GM18867 (cell line): ENCODE measurements around the gene SUSD6.
"Not testable (repeated sequence)": the region's sequence is repeated elsewhere in the genome, so short reads cannot be mapped to it uniquely, and the experiment has no call there.

ENCODE experiments used
- ATAC-seq: cut with Tn5 transposase; IDR thresholded peaks from one replicate; pipeline ENCODE4 v1.9.1; 2021; ENCODE audit warnings: mild to moderate bottlenecking, moderate library complexity; ENCODE audit not compliant: unreplicated experiment

SUSD6 gene

GRCh38 chr14:69710378-69710777 is 99.0 kb downstream of the SUSD6 start:
- ATAC-seq = no peak

GRCh38 chr14:69711065-69711464 is 99.7 kb downstream of the SUSD6 start:
- no peak for ATAC-seq

GRCh38 chr14:69711477-69711876 is 100.1 kb downstream of the SUSD6 start:
- no peak for ATAC-seq

GRCh38 chr14:69711881-69712560 is 100.6 kb downstream of the SUSD6 start:
- ATAC-seq = no peak

GRCh38 chr14:69712599-69713088 is 101.2 kb downstream of the SUSD6 start:
- ATAC-seq = no peak

GRCh38 chr14:69713209-69713781 is 101.9 kb downstream of the SUSD6 start:
- ATAC-seq = no peak

GRCh38 chr14:69713993-69714679 is 102.7 kb downstream of the SUSD6 start:
- no peak for ATAC-seq

GRCh38 chr14:69715725-69716477 is 104.5 kb downstream of the SUSD6 start:
- no peak for ATAC-seq

GRCh38 chr14:69716478-69717187 is 105.2 kb downstream of the SUSD6 start:
- ATAC-seq = no peak

GRCh38 chr14:69718614-69719013 is 107.2 kb downstream of the SUSD6 start:
- not testable (repeated sequence) for ATAC-seq

GRCh38 chr14:69719501-69719951 is 108.1 kb downstream of the SUSD6 start:
- ATAC-seq = no peak

- no peak for ATAC-seq
Observed at GRCh38 chr14:69720912-69721311, 109.5 kb downstream of the SUSD6 start.

- peak; percentile 84 for ATAC-seq
Observed at GRCh38 chr14:69726761-69727511, 115.5 kb downstream of the SUSD6 start.

- no peak for ATAC-seq
Observed at GRCh38 chr14:69727860-69728259, 116.5 kb downstream of the SUSD6 start.

GRCh38 chr14:69731919-69732598 is 120.7 kb downstream of the SUSD6 start:
- ATAC-seq = not testable (repeated sequence)

GRCh38 chr14:69736405-69736804 is 125.0 kb downstream of the SUSD6 start:
- not testable (repeated sequence) for ATAC-seq

- ATAC-seq = no peak
Observed at GRCh38 chr14:69741055-69741454, 129.7 kb downstream of the SUSD6 start.

GRCh38 chr14:69749956-69750355 is 138.6 kb downstream of the SUSD6 start:
- no peak for ATAC-seq

GRCh38 chr14:69750495-69750894 is 139.1 kb downstream of the SUSD6 start:
- ATAC-seq = no peak
